Fibroblast of skin of right quadriceps (primary cell): ENCODE data around the gene ARF1.

ENCODE experiments used
- DNase-seq: peaks from one replicate; pipeline ENCODE4 v3.0.0-alpha.2; 2013

The ARF1 gene

DNA sequence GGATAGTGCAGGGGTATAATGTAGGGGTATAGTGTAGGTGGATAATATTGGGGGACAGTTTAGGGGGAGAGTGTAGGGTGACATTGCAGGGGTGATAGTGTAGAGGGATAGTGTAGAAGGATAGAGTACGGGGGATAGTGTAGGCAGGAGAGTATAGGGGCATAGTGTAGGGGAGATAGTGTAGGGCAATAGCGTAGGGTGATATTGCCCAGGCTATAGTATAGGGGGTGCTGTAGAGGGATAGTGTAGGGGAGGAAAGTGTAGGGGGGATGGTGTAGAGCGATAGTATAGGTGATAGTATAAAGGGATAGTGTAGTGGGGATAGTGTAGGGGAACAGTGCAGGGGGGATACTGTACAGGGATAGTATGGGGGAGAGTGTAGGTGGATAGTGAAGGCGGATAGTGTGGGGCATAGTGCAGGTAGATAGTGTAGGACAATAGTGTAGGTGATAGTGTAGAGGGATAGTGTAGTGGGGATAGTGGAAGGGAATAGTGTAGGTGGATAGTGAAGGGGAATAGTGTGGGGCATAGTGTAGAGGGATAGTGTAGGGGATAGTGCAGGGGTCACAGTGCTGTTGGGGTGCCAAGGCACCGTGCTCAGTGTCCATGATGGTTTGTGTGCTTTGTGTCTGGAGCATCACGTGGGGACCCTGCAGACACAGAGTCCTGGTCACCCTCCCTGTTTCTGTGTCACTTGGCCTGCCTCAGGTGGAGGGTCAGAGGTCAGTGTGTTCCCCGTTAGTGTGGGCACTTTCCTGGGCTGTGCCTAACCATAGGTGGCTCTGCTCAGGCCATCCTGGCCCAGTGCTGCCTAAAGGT is 10.5 kb upstream of the ARF1 start:
- DNase-seq = no peak

DNA sequence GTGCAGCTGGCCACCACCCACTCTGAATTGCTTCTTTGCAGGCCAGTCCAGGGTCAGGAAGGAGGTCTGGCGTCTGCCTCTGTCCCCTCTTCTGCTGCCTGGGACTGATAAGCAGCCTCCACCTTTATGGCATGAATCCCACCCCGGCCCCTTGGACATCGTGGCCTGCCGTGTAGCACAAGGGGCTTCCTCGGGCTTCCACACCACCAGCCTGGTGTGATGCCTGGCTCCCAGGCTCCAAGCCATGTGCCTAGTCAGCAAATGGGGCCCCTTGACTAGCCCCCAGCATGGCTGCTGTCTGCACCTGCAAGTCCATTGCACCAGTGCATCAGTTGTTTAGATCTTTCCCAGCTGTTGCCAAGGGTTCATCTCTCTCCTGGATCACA is 9.9 kb upstream of the ARF1 start:
- no peak for DNase-seq

DNA sequence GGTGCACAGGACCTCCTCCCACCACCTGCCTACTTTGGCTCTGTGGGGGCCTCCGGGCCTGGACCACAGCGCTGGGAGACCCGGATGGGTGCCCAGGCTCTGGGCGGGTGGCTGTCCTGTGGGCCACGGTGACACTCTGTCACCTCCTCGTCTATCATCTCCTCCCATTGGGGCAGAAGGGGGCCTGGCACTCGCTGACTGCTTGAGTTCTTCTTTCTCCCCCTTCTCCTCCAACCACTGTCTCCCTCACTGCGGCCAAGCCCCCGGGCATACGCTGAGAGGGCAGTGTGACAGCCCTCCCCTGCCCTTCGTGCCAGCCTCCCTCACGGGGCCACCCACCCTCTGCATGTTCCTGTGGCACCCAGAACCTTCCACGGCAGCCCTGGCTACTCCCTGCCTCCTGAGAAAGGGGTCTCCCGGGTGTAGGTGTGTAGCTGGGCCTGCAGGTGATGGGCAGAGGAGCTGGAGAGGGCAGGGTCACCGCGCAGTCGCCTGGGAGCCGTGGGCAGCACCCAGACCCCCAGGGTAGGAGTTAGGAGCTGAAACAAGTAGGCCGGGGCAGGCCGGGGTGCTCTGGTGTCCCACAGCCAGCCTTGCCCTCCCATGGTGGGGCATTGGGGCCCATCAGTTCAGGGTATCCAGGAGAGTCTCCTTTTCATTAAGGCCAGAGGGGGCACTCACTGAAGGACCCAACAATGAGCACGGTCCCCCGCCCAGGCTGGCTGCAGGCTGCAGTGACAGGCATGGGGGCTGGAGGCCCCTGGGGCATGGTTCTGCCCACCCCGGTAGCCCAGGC is 9.2 kb upstream of the ARF1 start:
- DNase-seq = no peak

DNA sequence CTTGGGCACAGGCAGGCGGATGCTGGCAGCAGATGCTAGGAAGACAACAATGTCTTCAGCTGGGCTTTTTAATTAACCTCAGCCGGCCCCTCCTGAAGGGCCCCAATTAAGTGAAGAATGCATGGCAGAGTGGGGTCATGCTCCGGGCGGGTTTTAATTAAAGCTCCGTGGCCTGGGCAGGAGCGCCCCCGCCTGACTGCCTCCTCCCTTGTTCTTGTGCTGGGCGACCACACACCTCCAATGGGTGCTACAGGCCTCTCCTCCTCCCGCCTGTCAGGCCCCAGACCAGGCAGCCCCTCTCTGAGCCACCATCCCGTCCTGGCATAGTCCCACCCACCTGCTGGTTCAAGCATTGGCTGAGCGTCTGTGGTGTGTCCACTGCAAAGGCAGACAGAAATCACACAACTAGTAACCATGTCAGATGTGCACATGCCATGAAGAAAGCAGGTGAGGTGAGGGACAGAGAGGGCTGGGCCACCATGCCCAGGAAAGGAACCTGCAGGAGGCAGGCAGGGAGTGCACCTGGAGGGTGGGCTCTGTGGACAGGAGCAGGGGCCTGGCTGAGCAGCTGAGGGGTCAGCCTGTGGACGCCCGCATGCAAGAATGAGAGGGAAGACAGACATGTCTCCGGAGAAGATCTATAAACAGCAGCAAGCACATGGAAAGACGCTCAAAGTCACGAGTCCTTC is 8.5 kb upstream of the ARF1 start:
- no peak for DNase-seq

DNA sequence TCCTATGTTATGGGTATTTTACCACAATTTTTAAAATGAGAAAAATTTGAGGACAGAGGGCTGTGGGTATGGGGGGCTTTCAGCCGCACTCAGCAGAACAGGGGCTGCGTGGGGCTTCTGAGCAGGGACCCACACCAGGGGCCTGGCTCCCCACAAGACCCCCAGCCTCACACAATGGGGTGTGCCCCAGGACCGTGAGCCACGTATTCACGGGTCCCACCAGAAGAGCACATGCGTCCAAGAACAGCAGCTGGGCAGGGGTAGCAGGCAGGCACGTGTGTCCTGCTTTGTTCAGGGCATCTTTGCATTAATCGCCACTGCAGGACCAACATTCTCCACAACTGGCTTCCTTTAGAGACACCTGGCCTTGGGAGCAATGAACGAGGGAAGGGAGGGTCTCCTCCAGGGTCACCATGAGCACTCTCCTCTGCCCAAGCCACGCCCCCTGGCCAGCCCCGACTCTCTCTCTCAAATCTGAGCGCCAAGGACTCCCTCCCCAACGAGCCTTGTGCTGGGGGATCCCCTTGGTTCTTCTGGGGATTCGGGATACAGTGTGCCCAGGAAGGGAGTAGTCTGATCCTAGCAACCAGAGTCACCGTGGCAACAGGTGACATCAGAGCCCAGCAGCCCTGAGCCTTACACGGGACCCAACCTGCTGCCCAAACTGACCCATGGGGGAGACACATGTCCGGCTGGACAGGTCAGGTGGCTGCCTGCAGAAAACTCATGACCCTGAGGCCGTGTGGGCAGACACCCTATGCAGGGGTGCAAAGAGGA is 7.4 kb upstream of the ARF1 start:
- DNase-seq = no peak

DNA sequence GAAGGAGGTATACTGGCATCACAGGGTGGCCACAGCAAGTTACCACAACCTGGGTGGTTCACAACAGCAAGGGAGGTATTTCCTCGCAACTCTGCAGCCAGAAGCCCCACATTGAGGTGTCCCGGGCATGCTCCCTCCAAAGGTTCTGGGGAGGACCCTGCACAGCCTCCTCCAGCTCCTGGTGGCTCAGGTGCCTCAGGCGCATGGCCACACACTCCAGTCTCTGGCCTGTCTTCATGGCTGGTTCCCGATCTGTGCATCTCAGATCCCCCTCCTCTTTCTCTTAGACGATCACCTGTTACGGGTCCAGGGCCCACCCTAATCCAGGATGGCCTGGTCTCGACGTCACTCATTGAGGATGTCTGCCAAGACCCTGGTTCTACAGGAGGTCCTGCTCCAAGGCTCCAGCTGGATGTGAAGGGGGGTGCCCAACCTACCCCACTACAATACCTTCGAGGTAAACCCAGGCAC is 6.7 kb upstream of the ARF1 start:
- DNase-seq = no peak

DNA sequence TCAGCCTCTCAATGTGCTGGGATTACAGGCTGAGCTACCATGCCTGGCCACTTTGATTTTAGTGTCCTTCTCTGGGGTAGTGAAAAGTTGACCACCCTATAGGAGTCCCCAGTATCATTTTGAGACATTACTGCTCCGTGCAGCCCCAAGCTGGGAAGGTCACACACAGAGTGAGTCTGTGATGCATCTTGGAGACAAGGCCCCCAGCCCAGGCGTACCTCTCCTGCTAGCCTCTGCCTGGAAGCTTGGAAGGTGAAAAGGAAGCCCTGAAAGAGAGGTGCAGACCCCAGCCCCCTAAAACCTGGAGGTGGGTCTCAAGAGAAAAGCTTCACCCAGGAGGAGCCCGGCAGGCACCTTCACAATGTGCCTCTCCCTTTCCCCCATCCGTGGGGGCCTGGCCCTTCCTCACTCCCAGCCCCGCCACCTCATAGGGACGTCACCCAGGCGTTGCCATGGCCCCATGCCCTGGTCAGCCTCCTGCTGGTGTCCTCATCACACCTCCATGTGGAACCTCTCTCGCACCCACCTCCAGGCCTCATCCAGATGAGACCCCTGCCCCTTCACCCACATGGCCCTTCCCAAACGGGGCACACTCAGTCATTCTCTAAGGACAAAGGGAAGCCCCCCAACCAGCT is 5.6 kb upstream of the ARF1 start:
- DNase-seq = no peak

DNA sequence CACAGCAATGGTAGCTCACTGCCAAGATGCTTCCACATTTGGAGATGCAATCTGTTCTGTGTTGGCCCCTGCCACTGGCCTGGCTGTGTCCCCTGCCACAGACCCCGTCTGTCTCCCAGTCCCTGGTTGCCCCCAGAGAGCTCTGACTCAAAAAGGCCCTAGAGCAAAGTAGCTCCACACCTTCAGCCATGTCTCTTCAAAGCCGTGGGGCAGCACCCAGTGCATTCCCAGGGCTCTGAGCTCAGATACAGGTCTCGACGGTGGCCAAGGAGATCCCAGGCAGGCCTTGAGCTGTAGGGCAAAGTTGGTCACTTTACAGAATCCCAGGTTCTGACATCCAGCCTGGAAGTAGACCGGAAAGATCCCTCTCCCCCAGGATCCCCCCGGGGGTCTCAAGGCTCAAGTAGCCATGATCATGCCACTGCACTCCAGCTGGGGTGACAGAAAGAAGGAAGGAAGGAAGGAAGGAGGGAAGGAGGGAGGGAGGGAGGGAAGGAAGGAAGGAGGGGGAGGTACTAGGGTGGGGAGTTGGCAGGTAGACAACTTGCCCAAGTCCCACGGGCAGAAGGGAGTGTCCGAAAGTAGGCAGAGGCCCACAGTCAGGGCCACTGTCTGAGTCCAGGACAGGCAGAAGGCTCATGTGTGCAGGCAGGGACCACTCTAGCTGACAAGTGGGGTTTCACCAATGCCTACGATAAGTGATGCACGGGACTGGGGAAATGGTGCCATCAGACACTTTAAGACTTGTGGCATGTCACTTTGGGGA is 4.8 kb upstream of the ARF1 start:
- no peak for DNase-seq

DNA sequence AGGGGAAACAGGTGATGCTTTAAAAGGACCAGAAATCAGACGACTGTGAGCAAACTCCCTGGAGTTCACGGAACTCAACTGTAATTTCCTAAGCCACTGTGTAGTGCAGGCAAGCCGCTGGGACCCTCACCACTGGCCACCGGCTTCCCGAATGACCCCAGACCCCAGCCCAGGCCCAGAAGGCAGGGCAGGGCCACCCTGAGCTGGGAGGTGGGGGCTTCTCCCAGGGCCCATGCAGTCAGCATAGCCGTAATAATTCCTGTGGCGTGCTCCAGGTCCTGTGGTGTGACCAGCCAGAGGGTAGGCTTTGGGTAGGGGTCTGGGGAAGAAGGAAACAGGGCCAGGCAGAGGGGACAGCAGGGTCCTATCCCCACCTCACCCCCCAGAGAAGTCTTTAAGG is 3.5 kb upstream of the ARF1 start:
- no peak for DNase-seq

DNA sequence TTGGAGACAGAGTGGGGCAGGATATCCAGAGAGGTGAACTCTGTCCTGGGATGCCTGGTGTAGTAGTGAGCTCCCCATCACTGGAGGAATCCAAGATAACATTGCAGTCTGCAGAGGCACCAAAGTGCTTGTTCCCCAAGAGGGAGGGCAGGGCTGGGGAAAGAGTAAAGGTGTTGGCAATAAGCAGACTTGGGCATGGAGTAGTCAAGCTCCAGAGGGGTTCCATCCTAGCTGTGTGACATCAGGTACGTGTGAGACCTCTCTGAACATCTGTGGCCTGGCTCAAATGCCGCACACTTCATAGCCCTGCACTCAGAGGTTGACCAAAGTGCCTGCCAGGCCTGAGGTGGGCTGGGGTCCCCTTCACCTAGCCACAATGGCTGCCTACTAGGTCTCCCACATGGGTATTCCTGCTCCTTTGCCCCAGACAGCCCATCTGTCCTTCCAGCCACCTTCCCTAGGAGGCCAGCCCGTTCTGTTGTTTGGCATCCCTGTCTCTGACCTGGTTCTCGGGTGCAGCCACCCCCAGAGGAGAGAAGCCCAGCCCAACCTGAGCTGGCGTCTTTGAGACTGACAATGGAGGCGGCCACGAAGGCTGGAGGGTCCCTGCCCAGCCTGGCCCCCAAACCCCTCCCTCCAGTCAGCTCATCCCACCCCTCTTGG is 2.8 kb upstream of the ARF1 start:
- DNase-seq = no peak

DNA sequence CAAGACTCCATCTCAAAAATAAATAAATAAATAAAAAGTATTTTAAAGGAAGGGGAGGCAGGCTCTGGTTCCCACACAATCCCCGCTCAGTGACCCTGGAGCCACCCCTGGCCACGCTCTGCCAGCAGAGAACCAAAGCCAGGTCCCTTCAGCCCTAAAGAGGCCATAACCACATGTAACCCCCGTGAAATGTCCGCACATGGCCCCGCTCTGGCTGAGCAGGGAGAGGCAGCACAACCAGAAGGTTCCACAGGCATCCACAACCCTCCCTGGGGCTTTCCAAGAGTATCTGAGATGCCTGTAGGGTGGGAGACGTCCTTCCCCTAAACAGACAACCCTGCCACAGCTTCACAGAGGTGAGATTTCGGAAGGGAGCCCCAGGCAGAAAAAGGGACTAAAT is 1.4 kb upstream of the ARF1 start:
- DNase-seq = no peak

DNA sequence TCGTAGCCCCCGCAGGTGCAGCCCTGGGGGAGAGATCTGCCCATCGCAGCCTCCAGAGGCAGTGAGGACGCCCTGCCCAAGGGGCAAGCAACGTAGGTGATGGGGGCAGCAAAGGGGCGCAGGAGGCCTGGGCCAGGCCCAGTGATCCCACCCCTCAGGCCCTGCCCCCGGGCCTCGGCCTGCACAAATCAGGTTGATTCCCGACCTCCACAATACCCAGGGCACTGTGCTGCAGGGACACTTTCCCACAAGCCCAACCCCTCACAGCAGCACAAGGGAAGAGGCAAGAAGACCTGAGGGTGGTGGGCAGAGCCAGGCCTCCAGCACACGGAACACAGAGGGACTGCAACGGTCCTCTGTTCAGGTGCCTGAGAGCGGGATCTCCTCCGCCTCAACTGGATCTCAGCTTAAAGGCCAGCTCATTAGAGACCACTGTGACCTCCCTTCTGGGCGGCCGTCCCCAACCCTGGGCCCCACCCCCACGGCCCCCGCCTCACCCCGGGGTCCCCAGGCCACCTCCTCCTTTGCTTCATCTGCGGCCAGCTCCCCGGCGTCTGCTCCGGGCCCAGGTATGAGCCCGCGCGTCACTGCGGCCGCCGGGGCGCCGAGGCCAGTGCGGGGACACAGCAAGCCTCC is 812 bp upstream of the ARF1 start:
- DNase-seq = no peak

DNA sequence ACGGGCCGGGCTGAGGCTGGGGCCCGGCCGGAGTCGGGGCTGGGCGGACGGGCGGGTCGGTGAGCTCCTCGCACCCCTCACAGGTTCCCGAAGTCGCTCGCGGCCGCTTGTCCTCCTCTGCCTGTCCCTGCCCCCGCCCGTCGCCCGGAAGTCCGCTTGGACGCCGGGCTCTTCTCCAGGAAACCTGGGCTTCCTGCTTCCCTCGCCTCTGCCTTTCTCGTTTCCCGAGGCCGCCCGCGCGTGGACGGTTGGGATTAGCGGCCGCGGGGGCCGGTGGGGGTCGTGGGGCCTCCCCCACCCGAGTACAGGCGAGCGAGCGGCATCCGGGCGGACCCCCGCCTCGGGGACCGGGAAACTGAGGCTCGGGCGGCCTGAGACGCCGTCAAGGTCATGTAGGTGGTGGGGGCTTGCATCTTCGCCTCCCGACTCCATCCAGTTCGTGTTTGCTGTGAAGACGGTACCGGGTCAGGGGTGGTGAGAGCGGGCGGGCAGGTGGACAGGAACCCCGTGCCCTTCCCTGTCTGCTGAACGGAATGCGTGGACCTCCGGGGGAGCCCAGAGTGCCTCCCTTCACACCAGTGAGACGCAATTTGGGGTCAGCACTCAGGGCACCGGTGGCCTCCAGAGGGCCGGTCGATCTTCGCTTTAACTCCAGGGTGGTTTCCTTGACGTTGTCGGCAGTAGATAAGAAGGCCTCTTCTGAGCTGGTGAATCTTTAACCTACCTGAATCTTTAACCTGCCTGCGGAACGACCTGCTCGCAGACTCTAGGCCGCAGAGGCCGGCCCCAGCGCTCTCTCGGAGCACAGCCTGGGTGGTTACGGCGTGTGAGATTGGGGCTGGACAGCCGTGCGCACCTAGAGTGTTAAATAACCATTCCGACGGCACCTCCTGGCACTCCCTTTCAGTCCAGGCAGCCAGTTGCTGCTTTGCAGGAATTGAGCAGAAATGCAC is 686 bp downstream of the ARF1 start:
- peak; percentile 20 for DNase-seq

DNA sequence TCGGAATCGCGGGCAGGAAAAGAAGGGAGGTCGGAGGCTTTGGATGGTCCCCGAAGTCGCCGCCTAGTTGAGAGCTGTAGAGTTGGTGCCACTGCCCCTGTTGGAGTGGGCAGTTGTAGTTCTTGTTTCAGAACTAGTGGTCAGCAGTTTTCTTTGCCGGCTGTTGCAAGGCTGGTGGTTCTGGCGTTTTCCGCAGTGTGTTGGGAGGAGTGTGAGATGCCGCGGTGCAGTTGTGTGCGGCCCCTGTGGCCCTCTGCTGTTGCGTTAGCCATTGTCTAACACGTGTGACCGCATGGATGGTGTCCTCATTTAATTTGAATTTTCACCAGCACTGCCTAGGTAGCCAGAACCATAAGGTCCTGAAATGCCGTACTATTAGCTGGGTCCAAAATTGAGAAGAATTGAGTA is 1.4 kb downstream of the ARF1 start:
- DNase-seq = no peak

DNA sequence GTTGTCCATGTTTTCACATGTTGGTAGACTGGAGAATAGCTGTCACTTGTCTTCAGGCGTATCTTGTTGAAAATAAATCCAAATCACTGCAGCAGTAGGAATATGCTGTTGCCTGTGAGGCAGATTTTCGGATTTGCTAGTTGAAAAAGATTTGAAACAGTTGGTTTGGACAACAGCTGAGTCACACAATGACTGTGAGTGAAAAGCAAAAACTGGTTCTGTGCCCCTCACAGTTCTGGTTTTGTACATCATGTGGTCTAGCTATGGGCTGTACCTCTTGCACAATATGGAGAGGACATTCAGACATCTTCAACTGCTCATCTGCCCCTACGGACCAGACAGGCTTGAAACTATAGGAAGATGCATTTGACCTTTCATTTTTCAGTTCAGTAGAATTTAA is 1.8 kb downstream of the ARF1 start:
- peak; percentile 62 for DNase-seq

DNA sequence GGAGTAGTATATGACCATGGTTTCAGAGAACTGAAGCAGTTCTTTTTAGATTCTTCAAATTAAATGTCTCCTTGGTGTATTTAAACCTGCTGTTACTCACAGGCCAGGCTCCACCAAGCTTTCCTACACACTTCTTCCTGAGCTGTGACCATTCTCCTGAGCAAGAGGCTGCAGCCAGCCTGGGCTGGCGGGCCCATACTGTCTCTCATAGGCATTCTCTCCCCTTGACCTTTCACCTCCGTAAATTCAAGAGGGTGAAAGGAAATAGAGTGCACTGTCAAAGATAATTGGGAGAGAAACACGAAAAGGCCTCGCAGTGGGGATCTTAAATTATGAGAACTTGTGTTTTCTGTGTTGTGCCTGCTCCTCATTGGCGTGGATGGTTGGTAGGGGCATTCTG is 2.3 kb downstream of the ARF1 start:
- no peak for DNase-seq

DNA sequence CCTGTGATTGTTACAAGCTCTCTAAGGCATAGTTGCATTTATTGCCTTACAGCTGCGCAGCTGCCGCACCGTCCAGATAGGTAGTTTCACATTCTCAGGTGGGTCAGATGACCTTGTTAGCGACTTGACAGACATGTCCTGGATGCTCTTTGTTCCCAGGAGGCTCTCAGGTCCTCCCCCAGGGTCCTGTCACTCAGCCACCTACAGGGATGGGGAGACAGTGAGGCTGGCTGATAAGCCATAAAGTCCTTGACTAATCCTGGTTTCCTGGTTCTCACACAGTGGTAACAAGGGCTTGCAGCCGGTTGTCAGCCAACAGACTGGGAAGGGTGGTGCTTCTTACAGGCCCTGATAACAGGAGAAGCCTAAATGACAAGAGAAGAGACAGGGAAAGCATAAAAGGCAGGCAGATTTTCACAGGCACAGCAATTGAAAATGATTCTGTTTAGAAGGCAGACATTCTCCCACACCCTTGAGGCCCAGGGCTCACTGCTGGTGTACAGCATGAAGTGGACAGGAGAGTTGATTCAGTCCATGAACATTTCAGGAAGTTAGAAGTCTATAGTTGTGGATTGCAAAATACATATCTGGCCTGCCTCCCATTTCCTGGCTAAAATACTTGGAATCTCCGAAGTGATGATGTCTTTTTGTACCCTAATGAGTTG is 2.9 kb downstream of the ARF1 start:
- peak; percentile 68 for DNase-seq

DNA sequence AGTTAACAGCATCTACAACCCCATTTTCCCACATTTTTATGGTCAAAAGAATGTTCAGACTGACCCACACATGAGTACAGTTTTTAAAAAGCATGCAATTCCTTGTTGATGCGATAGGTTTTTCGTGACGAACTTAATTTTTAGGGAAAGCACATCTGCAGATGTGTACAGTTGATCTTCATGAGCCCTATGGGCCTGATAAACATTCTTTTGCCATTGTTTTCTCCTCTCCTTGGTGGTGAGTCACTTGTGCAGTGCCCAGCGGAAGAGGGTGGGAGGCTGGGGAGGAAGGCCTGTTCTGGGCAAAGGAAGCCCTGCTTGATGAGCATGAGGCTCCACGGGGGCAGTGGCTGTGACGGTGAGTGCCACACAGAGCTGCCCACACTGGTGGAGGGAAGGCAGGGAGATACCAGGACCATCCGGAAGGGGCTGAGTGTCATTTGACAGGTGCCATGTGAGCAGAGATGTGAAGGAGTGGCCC is 5.3 kb downstream of the ARF1 start:
- DNase-seq = peak; percentile 43
